Suprapubic skin (tissue), 4 donors: ENCODE data around the gene CTBP2. TPM values are rescaled to one million over a fixed set of nuclear protein-coding genes. Genes with fewer than 3 reads are reported as not detected.

ENCODE experiments used
- DNase-seq, 2 donors: peaks; one replicate each; pipeline ENCODE4 v3.0.0-alpha.2; 2019; ENCODE audit warnings: low spot score in 2 of 2
- H3K27ac ChIP-seq: fragments of 200-600 bp; sonication (generic); one replicate; pipeline ENCODE4 v1.5.1; 2019
- H3K27me3 ChIP-seq: fragments of 200-600 bp; sonication (generic); one replicate; pipeline ENCODE4 v1.5.1; 2019
- H3K36me3 ChIP-seq: fragments of 200-600 bp; sonication (generic); one replicate; pipeline ENCODE4 v1.5.1; 2019
- H3K4me1 ChIP-seq: fragments of 200-600 bp; sonication (generic); one replicate; pipeline ENCODE4 v1.5.1; 2019
- H3K4me3 ChIP-seq: fragments of 200-600 bp; sonication (generic); one replicate; pipeline ENCODE4 v1.5.1; 2019; ENCODE audit warnings: mild to moderate bottlenecking
- H3K9me3 ChIP-seq: fragments of 200-600 bp; sonication (generic); one replicate; pipeline ENCODE4 v1.5.1; 2019
- EP300 ChIP-seq: sonication (generic); formaldehyde crosslinking; IDR thresholded peaks from one replicate; pipeline ENCODE4 v1.6.1; 2017; ENCODE audit warnings: antibody characterized with exemption
- POLR2A ChIP-seq, 2 donors: fragments of 450-650 bp; IDR thresholded peaks; one replicate each; pipeline ENCODE4 v1.6.1; 2017; ENCODE audit warnings: antibody characterized with exemption in 2 of 2, mild to moderate bottlenecking in 2 of 2, moderate library complexity in 2 of 2
- POLR2AphosphoS5 ChIP-seq, 3 donors: sonication (generic); formaldehyde crosslinking; IDR thresholded peaks; one replicate each; pipeline ENCODE4 v1.6.1; 2017; ENCODE audit warnings: antibody characterized with exemption in 3 of 3
- WGBS: methylation state at CpG from one replicate; pipeline ENCODE4 v1.1.5; 2018; 5-methylcytosine and 5-hydroxymethylcytosine counted together
- total RNA-seq, 4 donors: library from RNA; depleted of rRNA; stranded (reverse); fragments of >200 nt; gene quantifications; one replicate each; pipeline ENCODE4 v1.1.0, GENCODE V29; 2016
- TF ChIP-seq, protein P1 (sequence below), 2 donors: fragments of 200-600 bp in 1 of 2; fragments of 450-650 bp in 1 of 2; sonication (generic) in 1 of 2; IDR thresholded peaks; one replicate each; pipeline ENCODE4 v1.5.1; 2016 to 2019; ENCODE audit warnings: antibody characterized with exemption in 2 of 2, mild to moderate bottlenecking in 1 of 2, moderate library complexity in 1 of 2

The CTBP2 gene
- total RNA-seq, 4 donors from 2014 or later: 19.7 to 45.7 (median 29.4) TPM

DNA sequence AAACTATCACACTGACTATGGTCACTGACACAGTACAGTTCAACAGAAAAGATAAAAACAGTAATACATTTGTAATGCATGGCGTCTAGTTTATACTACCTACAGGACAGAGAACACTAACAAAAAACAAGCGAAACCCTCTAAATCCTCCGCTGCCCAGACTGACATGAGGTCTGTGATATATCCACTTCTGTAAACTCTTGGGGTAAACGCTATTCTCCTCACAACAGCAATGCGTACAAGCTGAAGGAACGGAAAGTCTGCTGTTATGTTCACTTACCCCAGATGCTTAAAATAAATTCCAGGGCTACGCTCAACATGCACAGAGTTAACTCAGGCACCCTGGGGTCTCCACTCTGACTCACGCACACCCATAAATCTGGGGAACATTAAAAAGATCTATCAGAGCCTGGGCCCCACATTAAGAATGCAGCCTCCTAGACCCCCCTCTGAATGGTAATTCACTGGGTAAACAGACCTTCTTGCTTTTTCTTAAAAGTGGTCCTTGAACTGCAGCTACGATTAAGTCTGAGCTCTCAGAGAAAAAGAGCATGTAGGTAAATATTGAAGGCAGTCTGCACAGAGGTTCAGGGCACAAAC lies 105.6 kb downstream of the CTBP2 start:
- Histone ChIP-seq H3K36me3 (no peaks in the 10 kb centered on the region), H3K4me1 (peaks cover 50% of the 10 kb centered on the region), H3K27me3 (no peaks in the 10 kb centered on the region), H3K9me3 (no peaks in the 10 kb centered on the region), H3K4me3 (no peak overlapping the region), H3K27ac (no peak overlapping the region)
- TF ChIP-seq POLR2AphosphoS5 (IDR thresholded peaks at IDR 0.05) (no peak), POLR2A (IDR thresholded peaks at IDR 0.05) (no peak), EP300 (no peak)
- TF ChIP-seq, protein P1, sequence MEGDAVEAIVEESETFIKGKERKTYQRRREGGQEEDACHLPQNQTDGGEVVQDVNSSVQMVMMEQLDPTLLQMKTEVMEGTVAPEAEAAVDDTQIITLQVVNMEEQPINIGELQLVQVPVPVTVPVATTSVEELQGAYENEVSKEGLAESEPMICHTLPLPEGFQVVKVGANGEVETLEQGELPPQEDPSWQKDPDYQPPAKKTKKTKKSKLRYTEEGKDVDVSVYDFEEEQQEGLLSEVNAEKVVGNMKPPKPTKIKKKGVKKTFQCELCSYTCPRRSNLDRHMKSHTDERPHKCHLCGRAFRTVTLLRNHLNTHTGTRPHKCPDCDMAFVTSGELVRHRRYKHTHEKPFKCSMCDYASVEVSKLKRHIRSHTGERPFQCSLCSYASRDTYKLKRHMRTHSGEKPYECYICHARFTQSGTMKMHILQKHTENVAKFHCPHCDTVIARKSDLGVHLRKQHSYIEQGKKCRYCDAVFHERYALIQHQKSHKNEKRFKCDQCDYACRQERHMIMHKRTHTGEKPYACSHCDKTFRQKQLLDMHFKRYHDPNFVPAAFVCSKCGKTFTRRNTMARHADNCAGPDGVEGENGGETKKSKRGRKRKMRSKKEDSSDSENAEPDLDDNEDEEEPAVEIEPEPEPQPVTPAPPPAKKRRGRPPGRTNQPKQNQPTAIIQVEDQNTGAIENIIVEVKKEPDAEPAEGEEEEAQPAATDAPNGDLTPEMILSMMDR (IDR thresholded peaks at IDR 0.05): no peak
- 94% methylated on average over 9 of the region's 9 CpGs for WGBS
- DNase-seq: no peak

DNA sequence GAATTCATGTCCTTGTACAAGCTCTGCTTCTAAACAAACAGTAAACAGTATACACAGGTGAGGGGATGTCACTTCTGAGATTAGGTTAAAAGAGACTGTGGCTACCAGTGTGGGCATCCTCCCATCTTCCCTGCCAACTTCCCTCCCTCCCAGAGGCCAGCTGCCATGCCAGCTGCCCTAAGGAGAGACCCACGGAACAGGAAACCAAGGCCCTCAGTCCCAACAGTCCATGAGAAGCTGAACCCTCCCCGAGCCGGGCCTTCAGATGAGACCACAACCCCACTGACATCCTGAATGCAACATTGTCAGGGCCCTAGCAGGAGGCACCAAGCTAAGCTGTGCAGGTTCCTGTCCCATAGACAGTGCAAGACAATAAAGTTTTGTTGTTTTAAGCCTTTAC lies 106.1 kb downstream of the CTBP2 start:
- no peak for DNase-seq
- H3K4me1 ChIP-seq: peaks cover 45% of the 10 kb centered on the region
- H3K27ac ChIP-seq: no peak overlapping the region
- H3K9me3 ChIP-seq: no peaks in the 10 kb centered on the region
- TF ChIP-seq POLR2AphosphoS5 (IDR thresholded peaks at IDR 0.05): no peak
- TF ChIP-seq, protein P1 (IDR thresholded peaks at IDR 0.05): no peak
- no peak for TF ChIP-seq POLR2A (IDR thresholded peaks at IDR 0.05)
- no peaks in the 10 kb centered on the region for H3K36me3 ChIP-seq
- WGBS: 92% methylated on average over 3 of the region's 3 CpGs
- no peaks in the 10 kb centered on the region for H3K27me3 ChIP-seq
- H3K4me3 ChIP-seq: no peak overlapping the region

DNA sequence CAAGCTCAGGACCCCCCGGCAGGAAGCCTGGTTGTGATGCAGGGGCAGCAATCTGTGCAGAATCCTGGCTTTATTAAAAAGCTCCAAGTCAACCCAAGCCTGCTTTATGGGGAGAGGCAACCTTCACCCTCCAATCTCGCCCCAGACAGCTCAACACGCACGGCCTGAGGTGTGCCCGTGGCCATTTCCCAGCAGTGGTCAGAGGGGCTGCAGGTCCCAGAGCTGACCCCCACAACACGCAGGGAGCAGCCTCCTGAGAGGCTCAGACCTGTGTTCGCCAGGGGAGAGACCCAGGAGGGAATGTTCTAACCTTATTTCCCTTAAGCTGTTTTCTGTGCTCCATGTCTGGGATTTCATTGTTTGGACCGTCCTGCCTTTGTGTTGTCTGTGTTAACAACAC lies 108.2 kb downstream of the CTBP2 start:
- DNase-seq: no peak
- Histone ChIP-seq H3K36me3 (no peaks in the 10 kb centered on the region), H3K27ac (no peak overlapping the region), H3K4me1 (peaks cover 41% of the 10 kb centered on the region), H3K4me3 (no peak overlapping the region), H3K9me3 (no peaks in the 10 kb centered on the region), H3K27me3 (no peaks in the 10 kb centered on the region)
- no peak for TF ChIP-seq EP300
- no peak for TF ChIP-seq POLR2A (IDR thresholded peaks at IDR 0.05)
- TF ChIP-seq POLR2AphosphoS5 (IDR thresholded peaks at IDR 0.05): no peak
- TF ChIP-seq, protein P1 (IDR thresholded peaks at IDR 0.05): no peak
- 77% methylated on average over 6 of the region's 8 CpGs for WGBS

DNA sequence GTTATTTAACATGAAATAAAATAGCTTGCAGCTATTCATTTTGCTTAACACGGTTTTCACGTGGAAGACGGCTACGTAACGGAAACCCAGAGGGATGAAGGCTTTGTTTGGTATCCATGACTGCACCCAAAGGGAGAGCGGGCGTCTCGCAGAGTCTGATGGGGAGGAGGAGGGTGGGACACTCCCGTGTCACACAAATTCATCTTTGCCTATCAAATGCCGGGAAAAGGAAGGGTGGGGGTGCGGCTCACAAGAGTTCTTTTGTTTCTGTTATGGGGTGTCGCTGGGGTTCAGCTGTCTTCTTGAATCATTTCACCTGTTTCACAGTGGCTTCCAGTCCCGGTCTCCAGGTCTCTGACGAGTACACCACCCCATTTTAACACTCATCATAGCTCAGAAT lies 110.0 kb downstream of the CTBP2 start:
- H3K9me3 ChIP-seq: no peaks in the 10 kb centered on the region
- no peak for DNase-seq
- peaks cover 37% of the 10 kb centered on the region for H3K4me1 ChIP-seq
- TF ChIP-seq EP300 (no peak), POLR2AphosphoS5 (IDR thresholded peaks at IDR 0.05) (no peak), POLR2A (IDR thresholded peaks at IDR 0.05) (no peak)
- TF ChIP-seq, protein P1 (IDR thresholded peaks at IDR 0.05): no peak
- 88% methylated on average over 14 of the region's 14 CpGs for WGBS
- H3K4me3 ChIP-seq: no peak overlapping the region
- no peaks in the 10 kb centered on the region for H3K27me3 ChIP-seq
- H3K27ac ChIP-seq: no peak overlapping the region
- H3K36me3 ChIP-seq: no peaks in the 10 kb centered on the region

DNA sequence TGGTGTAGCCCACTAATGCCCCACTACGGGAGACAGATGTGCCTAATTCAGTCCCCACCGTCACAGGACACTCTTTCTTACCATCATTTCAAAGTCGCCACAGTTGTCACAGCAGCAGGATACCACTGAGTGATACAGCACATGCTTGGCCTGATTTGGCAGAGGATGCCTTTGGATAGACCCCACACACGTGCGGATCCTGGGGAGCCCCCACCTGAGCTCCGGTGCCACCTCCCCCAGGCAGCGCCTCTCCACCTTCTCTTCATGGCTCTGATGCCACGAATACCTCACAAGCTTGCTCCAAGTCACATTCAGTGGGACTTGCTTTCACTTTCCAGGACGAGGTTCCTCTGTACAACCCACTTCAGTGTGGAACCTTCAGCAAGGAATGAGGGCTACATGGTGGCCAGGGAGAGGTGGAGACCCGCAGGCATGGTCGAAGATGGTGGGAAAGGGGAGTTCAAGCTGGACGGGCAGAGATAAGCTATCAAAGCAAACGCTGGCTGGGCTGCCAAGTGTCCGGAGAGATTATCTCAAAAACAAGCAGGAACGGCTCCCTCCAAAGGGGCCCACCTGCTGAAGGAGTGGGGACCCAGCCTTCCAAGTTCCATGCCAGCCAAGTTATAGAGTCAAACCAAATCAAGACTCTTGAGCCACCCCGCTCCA lies 111.0 kb downstream of the CTBP2 start:
- WGBS: 80% methylated on average over 16 of the region's 16 CpGs
- Histone ChIP-seq H3K27ac (no peak overlapping the region), H3K4me1 (peaks cover 44% of the 10 kb centered on the region), H3K9me3 (no peaks in the 10 kb centered on the region), H3K27me3 (no peaks in the 10 kb centered on the region), H3K36me3 (no peaks in the 10 kb centered on the region), H3K4me3 (no peak overlapping the region)
- TF ChIP-seq, protein P1 (IDR thresholded peaks at IDR 0.05): no peak
- no peak for TF ChIP-seq EP300
- TF ChIP-seq POLR2AphosphoS5 (IDR thresholded peaks at IDR 0.05): no peak
- no peak for TF ChIP-seq POLR2A (IDR thresholded peaks at IDR 0.05)
- DNase-seq: no peak
